ENCODE measurements around the gene CCNB2.

GRCh38 chr15:59153466-59153865, 48.5 kb downstream of the CCNB2 start:
- TF ChIP-seq CTCF (optimal IDR thresholded peaks at IDR 0.05 in 1 of 3, IDR thresholded peaks at IDR 0.05 in 1 of 3, conservative IDR thresholded peaks at IDR 0.05 in 1 of 3; ENCODE audit: extremely low read depth in 1 of 3, insufficient read depth in 2 of 3, low read length in 3 of 3) (no peak), EZH2 (IDR thresholded peaks at IDR 0.05; ENCODE audit: low read length) (no peak)

All from keratinocyte (primary cell).